Stimulated activated CD8-positive, alpha-beta memory T cell treated with anti-CD3 and anti-CD28 coated beads, Interleukin-4, amount 100 ng/mL, for 48 hours (primary cell): Measurements from ENCODE around the gene CDC23.

Source experiments
- DNase-seq: peaks from one replicate; pipeline ENCODE4 v3.0.0-alpha.2; 2020

CDC23 gene

GRCh38 chr5:138139781-138140090, 73.4 kb downstream of the CDC23 start:
- DNase-seq: no peak

GRCh38 chr5:138138949-138139780, 74.0 kb downstream of the CDC23 start, which contains the start of gene NME5:
Gene NME5 (minus strand): TSS chr5:138139428. CDS start chr5:138138780, 648 bp downstream.
- peak; percentile 31 for DNase-seq
